GM18507 (cell line): ENCODE data around the gene OR51G2.

Experiments used
- DNase-seq: peaks from one replicate; pipeline ENCODE4 v3.0.0; 2011; ENCODE audit warnings: low read depth; ENCODE audit not compliant: insufficient read length; ENCODE audit errors: extremely low spot score
- FAIRE-seq: peaks from 2 replicates; lab custom pipeline; 2011; peaks lifted over from hg19 to GRCh38; lab: Jason Lieb, UNC

OR51G2 gene

GRCh38 chr11:4881860-4882500 is 37.2 kb downstream of the OR51G2 start, which contains the start of gene OR51T1:
OR51T1 (plus strand) TSS chr11:4881900; CDS start chr11:4881900, 0 bp downstream.
- FAIRE-seq (no peak), DNase-seq (no peak)

DNA sequence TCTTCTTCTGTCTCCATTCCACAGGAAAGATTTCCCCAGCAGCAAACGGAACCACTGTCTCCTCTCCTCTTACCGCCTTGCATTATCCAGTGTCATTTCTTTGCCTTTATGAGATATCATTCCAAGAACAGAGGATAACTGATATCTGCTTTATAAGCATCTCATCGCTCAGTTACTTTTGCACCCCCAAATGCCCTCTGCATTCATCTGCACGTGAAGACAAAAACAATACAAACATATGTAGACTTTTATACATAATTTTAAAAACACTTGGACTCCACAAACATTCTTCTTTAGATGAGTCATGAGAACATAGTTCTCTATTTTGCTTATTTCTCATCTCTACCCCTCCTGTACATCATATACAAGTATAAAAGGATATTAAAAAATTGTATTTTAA is 38.0 kb downstream of the OR51G2 start:
- FAIRE-seq (no peak), DNase-seq (no peak)

DNA sequence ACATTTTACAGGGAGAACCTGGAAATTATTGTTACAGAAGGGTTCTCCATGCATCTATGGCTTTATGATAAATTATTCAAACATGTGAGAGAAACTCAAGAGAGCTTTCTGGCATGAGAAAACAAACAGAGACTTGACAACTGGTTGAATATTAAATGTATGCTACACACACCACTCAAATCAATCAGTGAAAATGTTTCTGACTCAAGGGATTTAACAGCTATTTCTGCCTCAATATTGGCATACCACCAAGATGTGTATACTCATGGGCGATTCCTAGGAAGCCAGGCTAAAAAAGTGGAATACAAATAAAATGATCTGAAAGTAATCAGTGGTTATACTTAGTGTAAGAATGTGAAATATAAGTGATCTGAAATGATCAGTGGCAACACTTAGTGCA is 53.3 kb downstream of the OR51G2 start:
- FAIRE-seq, result no peak
- no peak for DNase-seq

- no peak for FAIRE-seq
- no peak for DNase-seq
Measured at GRCh38 chr11:4863876-4864275, 55.3 kb downstream of the OR51G2 start.
